Astrocyte of the spinal cord (primary cell): ENCODE results near the gene ZYG11B.
A peak's percentile ranks its signal among the peaks of the same experiment; 100 is the strongest.
"Not testable (repeated sequence)": the region's sequence is repeated elsewhere in the genome, so short reads cannot be mapped to it uniquely, and the experiment has no call there.

Source experiments
- DNase-seq: peaks from one replicate; pipeline ENCODE4 v3.0.0; 2011; ENCODE audit warnings: low read depth, low spot score
- H3K4me3 ChIP-seq: 2 replicates; pipeline ENCODE4 v1.5.1; 2011; ENCODE audit warnings: low read depth, mild to moderate bottlenecking, low read length, moderate library complexity
- in situ Hi-C: cut with HindIII; loops from 2 replicates; pipeline ENCODE4 v1.10.0; 2017; ENCODE audit warnings: low sequenced_read_pairs
- TF ChIP-seq, protein P1 (sequence below): IDR thresholded peaks from 2 replicates; pipeline ENCODE4 v1.5.1; 2012; ENCODE audit warnings: low read depth, mild to moderate bottlenecking, low read length, inconsistent platforms

The ZYG11B gene

DNA sequence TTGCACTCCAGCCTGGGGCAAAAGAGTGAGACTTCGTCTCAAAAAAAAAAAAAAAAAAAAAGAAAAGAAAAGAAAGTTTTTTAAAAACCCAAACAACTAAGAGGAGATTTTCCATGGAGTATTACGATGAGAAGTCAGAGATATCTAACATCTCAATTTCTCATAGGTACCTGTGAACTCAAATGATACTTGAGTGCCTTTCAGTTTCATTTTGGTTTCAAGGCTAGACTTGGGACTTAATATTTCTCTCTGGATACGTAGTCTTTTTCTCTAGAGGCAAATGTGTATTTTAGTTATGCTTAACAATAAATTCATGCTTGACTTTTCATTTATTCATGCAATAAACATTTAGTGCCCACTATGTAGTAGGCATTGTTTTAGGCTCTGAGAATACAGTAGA lies 15.0 kb downstream of the ZYG11B start:
- no peak for DNase-seq
- in situ Hi-C loops, result no loop called here
- TF ChIP-seq, protein P1, sequence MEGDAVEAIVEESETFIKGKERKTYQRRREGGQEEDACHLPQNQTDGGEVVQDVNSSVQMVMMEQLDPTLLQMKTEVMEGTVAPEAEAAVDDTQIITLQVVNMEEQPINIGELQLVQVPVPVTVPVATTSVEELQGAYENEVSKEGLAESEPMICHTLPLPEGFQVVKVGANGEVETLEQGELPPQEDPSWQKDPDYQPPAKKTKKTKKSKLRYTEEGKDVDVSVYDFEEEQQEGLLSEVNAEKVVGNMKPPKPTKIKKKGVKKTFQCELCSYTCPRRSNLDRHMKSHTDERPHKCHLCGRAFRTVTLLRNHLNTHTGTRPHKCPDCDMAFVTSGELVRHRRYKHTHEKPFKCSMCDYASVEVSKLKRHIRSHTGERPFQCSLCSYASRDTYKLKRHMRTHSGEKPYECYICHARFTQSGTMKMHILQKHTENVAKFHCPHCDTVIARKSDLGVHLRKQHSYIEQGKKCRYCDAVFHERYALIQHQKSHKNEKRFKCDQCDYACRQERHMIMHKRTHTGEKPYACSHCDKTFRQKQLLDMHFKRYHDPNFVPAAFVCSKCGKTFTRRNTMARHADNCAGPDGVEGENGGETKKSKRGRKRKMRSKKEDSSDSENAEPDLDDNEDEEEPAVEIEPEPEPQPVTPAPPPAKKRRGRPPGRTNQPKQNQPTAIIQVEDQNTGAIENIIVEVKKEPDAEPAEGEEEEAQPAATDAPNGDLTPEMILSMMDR, result no peak
- no peak overlapping the region for H3K4me3 ChIP-seq

DNA sequence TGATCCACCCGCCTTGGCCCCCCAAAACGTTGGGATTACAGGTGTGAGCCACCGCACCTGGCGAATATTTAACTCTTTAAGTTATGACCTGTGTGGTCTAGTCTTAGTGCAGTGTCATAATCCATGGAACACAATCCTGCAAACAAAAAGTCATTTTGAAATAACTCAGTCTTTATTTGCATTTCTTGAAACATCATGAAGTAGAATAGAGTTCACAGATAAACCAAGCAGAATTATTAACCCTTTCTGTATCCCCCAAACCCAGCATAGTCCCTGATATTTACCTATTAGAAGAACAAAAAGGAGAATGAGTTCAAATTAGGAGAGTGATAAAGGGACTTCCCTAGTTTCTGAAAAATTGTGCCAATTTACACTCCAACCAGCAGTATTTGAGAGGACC lies 19.9 kb downstream of the ZYG11B start:
- no peak for DNase-seq
- in situ Hi-C loops, result no loop called here
- H3K4me3 ChIP-seq, result no peak overlapping the region
- TF ChIP-seq, protein P1, result no peak

DNA sequence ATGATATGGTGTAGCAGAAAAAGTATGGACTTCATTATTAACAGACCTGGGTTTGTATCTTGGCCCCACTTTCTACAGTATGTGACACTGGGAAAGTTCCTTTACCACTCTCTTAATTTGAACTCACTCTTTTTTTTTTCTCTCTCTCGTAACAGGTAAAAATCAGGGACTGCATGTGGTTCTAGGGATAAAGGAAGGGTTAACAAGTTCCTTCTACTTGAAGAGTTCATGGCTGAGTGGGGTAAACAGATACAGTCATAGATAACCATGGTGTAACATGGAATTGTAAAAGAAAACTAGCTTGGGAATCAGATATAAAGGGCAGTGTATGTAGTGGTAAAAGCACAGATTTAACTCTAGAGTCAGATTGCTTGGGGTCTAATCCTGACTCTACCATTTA lies 21.2 kb downstream of the ZYG11B start:
- TF ChIP-seq, protein P1, result no peak
- H3K4me3 ChIP-seq, result no peak overlapping the region
- in situ Hi-C loops, result no loop called here
- DNase-seq, result no peak

DNA sequence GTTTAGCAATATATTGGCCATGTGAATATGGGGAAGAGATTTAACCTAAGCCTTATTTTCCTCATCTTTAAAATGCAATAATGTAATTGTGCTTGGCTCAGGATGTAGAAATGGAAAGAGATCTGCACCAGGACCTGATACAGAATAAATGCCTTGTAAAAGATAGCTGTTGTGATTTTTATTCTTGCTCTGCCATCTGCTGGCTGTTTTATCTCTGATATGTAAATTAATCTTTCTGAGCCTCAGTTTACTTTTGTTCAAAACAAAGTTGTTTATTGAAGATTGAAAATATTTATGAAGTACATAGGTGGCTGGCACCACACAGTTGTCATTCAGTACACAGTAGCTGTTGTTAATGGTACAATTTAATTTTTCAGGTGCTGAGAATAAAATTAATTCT lies 21.9 kb downstream of the ZYG11B start:
- no peak for DNase-seq
- TF ChIP-seq, protein P1, result peak; percentile 19
- no peak overlapping the region for H3K4me3 ChIP-seq
- in situ Hi-C loops, result no loop called here

DNA sequence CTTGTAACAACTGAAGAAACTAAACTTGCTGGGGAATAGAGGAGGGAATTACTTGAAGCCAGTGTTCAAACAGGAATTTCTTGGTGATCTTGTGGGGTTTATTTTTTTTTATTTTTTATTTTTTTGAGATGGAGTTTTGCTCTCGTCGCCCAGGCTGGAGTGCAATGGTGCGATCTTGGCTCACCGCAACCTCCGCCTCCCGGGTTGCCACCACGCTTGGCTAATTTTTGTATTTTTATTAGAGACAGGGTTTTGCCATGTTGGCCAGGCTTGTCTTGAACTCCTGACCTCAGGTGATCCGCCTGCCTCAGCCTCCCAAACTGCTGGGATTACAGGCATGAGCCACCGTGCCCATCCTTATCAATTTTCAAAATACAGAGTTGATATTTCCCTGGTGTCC lies 23.2 kb downstream of the ZYG11B start:
- H3K4me3 ChIP-seq, DNase-seq, in situ Hi-C loops: not testable (repeated sequence)

DNA sequence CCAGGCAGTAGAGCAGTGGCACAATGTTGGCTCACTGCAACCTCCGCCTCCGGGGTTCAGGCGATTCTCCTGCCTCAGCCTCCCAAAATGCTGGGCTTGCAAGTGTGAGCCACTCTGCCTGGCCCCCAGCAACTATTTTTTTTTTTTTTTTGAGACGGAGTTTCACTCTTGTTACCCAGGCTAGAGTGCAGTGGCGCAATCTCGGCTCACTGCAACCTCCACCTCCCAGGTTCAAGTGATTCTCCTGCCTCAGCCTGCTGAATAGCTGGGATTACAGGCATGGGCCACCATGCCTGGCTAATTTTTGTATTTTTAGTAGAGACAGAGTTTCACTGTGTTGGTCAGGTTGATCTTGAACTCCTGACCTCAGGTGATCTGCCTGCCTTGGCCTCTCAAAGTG lies 23.9 kb downstream of the ZYG11B start:
- DNase-seq, in situ Hi-C loops, H3K4me3 ChIP-seq: not testable (repeated sequence)

DNA sequence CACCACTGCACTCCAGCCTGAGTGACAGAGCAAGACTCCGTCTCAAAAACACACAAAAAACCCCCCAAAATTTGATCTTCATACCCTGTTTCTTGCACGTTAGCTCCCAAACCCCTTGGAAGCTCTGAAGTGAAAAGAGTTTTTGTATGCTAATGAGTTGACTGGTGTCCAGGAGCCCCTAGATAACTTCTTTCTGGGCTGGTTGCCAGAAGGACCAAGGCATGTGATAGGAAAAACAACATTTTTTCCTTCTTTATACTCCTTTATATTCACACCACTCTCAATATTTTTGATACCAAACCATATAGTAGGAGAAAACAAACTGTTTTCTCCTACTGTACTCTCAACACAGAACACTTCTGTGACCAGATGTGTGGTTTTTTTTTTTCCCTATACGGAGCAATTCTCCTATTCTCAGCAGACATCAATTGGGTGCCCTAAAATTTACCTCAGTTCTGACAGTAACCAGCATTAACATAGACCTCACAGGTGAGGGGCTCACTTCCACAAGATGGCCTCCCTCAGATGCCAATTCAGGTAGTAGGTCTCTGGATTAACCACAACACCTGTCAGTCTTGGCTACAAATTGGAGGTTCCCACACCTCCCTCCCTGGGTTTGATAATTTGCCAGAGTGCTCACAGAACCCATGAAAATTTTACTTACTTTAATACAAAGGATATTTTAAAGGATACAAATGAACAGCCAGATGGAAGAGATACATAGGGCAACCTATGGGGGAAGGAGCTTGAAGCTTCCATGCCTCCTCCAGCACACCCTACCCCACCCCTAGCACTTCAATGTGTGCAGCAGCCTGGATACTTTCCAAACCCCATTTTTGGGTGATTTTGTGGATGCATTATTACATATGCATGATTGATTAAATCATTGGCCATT lies 25.6 kb downstream of the ZYG11B start:
- TF ChIP-seq, protein P1, result no peak

More for the DNA sequence above, 25.6 kb downstream of the ZYG11B start:
- no peak overlapping the region for H3K4me3 ChIP-seq
- in situ Hi-C loops, result no loop called here
- DNase-seq, result peak; percentile 39
